Measurements from ENCODE around the gene UNC45A.

UNC45A gene

GRCh38 chr15:90936823-90937222, 1.7 kb downstream of the UNC45A start:
- Histone ChIP-seq H3K4me3 (ENCODE audit: low read depth, low read length) (no peak overlapping the region), H3K27me3 (ENCODE audit: control insufficient read depth, insufficient read depth, low read length) (peaks cover 8% of the 10 kb centered on the region), H3K36me3 (ENCODE audit: control insufficient read depth, insufficient read depth, low read length) (peaks cover 41% of the 10 kb centered on the region), H3K27ac (ENCODE audit: low read depth, low read length) (no peak overlapping the region), H3K4me1 (ENCODE audit: control insufficient read depth, insufficient read depth, low read length) (peaks cover 17% of the 10 kb centered on the region), H3K9ac (ENCODE audit: low read length) (no peak overlapping the region), H3K9me3 (ENCODE audit: control insufficient read depth, insufficient read depth, low read depth, low read length) (no peaks in the 10 kb centered on the region)

- H3K9me3 ChIP-seq (ENCODE audit: control insufficient read depth, insufficient read depth, low read depth, low read length), result no peaks in the 10 kb centered on the region
- H3K27me3 ChIP-seq (ENCODE audit: control insufficient read depth, insufficient read depth, low read length), result peaks cover 4% of the 10 kb centered on the region
- peaks cover 56% of the 10 kb centered on the region for H3K36me3 ChIP-seq (ENCODE audit: control insufficient read depth, insufficient read depth, low read length)
- H3K9ac ChIP-seq (ENCODE audit: low read length), result no peak overlapping the region
- no peak overlapping the region for H3K27ac ChIP-seq (ENCODE audit: low read depth, low read length)
- no peak overlapping the region for H3K4me3 ChIP-seq (ENCODE audit: low read depth, low read length)
- H3K4me1 ChIP-seq (ENCODE audit: control insufficient read depth, insufficient read depth, low read length), result peaks cover 14% of the 10 kb centered on the region
These were observed 3.2 kb downstream of the UNC45A start for GRCh38 chr15:90938261-90938660.

GRCh38 chr15:90939756-90940155, 4.7 kb downstream of the UNC45A start:
- Histone ChIP-seq H3K9me3 (ENCODE audit: control insufficient read depth, insufficient read depth, low read depth, low read length) (no peaks in the 10 kb centered on the region), H3K27ac (ENCODE audit: low read depth, low read length) (no peak overlapping the region), H3K4me1 (ENCODE audit: control insufficient read depth, insufficient read depth, low read length) (peaks cover 10% of the 10 kb centered on the region), H3K27me3 (ENCODE audit: control insufficient read depth, insufficient read depth, low read length) (no peaks in the 10 kb centered on the region), H3K4me3 (ENCODE audit: low read depth, low read length) (no peak overlapping the region), H3K36me3 (ENCODE audit: control insufficient read depth, insufficient read depth, low read length) (peaks cover 71% of the 10 kb centered on the region), H3K9ac (ENCODE audit: low read length) (no peak overlapping the region)

- peaks cover 76% of the 10 kb centered on the region for H3K36me3 ChIP-seq (ENCODE audit: control insufficient read depth, insufficient read depth, low read length)
These were observed 6.0 kb downstream of the UNC45A start for GRCh38 chr15:90941038-90941437.

GRCh38 chr15:90942354-90943120, 7.5 kb downstream of the UNC45A start:
- H3K4me1 ChIP-seq (ENCODE audit: control insufficient read depth, insufficient read depth, low read length), result no peaks in the 10 kb centered on the region
- no peaks in the 10 kb centered on the region for H3K27me3 ChIP-seq (ENCODE audit: control insufficient read depth, insufficient read depth, low read length)
- no peak overlapping the region for H3K9ac ChIP-seq (ENCODE audit: low read length)
- peaks cover 79% of the 10 kb centered on the region for H3K36me3 ChIP-seq (ENCODE audit: control insufficient read depth, insufficient read depth, low read length)
- no peak overlapping the region for H3K27ac ChIP-seq (ENCODE audit: low read depth, low read length)
- H3K9me3 ChIP-seq (ENCODE audit: control insufficient read depth, insufficient read depth, low read depth, low read length), result no peaks in the 10 kb centered on the region
- H3K4me3 ChIP-seq (ENCODE audit: low read depth, low read length), result no peak overlapping the region

More at GRCh38 chr15:90941038-90941437, 6.0 kb downstream of the UNC45A start:
- peaks cover 5% of the 10 kb centered on the region for H3K4me1 ChIP-seq (ENCODE audit: control insufficient read depth, insufficient read depth, low read length)
- no peak overlapping the region for H3K27ac ChIP-seq (ENCODE audit: low read depth, low read length)
- H3K9ac ChIP-seq (ENCODE audit: low read length), result no peak overlapping the region
- H3K4me3 ChIP-seq (ENCODE audit: low read depth, low read length), result no peak overlapping the region
- no peaks in the 10 kb centered on the region for H3K9me3 ChIP-seq (ENCODE audit: control insufficient read depth, insufficient read depth, low read depth, low read length)
- no peaks in the 10 kb centered on the region for H3K27me3 ChIP-seq (ENCODE audit: control insufficient read depth, insufficient read depth, low read length)

GRCh38 chr15:90945091-90945490, 10.0 kb downstream of the UNC45A start:
- peaks cover 88% of the 10 kb centered on the region for H3K36me3 ChIP-seq (ENCODE audit: control insufficient read depth, insufficient read depth, low read length)
- H3K27ac ChIP-seq (ENCODE audit: low read depth, low read length), result no peak overlapping the region
- H3K9me3 ChIP-seq (ENCODE audit: control insufficient read depth, insufficient read depth, low read depth, low read length), result no peaks in the 10 kb centered on the region
- no peaks in the 10 kb centered on the region for H3K27me3 ChIP-seq (ENCODE audit: control insufficient read depth, insufficient read depth, low read length)
- H3K4me3 ChIP-seq (ENCODE audit: low read depth, low read length), result no peak overlapping the region
- no peak overlapping the region for H3K9ac ChIP-seq (ENCODE audit: low read length)
- no peaks in the 10 kb centered on the region for H3K4me1 ChIP-seq (ENCODE audit: control insufficient read depth, insufficient read depth, low read length)

GRCh38 chr15:90946538-90946937, 11.5 kb downstream of the UNC45A start:
- H3K4me1 ChIP-seq (ENCODE audit: control insufficient read depth, insufficient read depth, low read length), result no peaks in the 10 kb centered on the region
- H3K4me3 ChIP-seq (ENCODE audit: low read depth, low read length), result no peak overlapping the region
- peaks cover 88% of the 10 kb centered on the region for H3K36me3 ChIP-seq (ENCODE audit: control insufficient read depth, insufficient read depth, low read length)
- H3K27ac ChIP-seq (ENCODE audit: low read depth, low read length), result no peak overlapping the region
- no peaks in the 10 kb centered on the region for H3K27me3 ChIP-seq (ENCODE audit: control insufficient read depth, insufficient read depth, low read length)
- no peaks in the 10 kb centered on the region for H3K9me3 ChIP-seq (ENCODE audit: control insufficient read depth, insufficient read depth, low read depth, low read length)
- H3K9ac ChIP-seq (ENCODE audit: low read length), result no peak overlapping the region

GRCh38 chr15:90946941-90947576, 12.0 kb downstream of the UNC45A start:
- Histone ChIP-seq H3K27ac (ENCODE audit: low read depth, low read length) (no peak overlapping the region), H3K36me3 (ENCODE audit: control insufficient read depth, insufficient read depth, low read length) (peaks cover 90% of the 10 kb centered on the region), H3K9me3 (ENCODE audit: control insufficient read depth, insufficient read depth, low read depth, low read length) (no peaks in the 10 kb centered on the region), H3K27me3 (ENCODE audit: control insufficient read depth, insufficient read depth, low read length) (no peaks in the 10 kb centered on the region), H3K9ac (ENCODE audit: low read length) (no peak overlapping the region), H3K4me3 (ENCODE audit: low read depth, low read length) (no peak overlapping the region), H3K4me1 (ENCODE audit: control insufficient read depth, insufficient read depth, low read length) (no peaks in the 10 kb centered on the region)

GRCh38 chr15:90947577-90948357, 12.7 kb downstream of the UNC45A start:
- H3K9ac ChIP-seq (ENCODE audit: low read length), result no peak overlapping the region
- peaks cover 87% of the 10 kb centered on the region for H3K36me3 ChIP-seq (ENCODE audit: control insufficient read depth, insufficient read depth, low read length)
- H3K4me3 ChIP-seq (ENCODE audit: low read depth, low read length), result no peak overlapping the region
- H3K4me1 ChIP-seq (ENCODE audit: control insufficient read depth, insufficient read depth, low read length), result no peaks in the 10 kb centered on the region
- H3K27ac ChIP-seq (ENCODE audit: low read depth, low read length), result no peak overlapping the region
- no peaks in the 10 kb centered on the region for H3K9me3 ChIP-seq (ENCODE audit: control insufficient read depth, insufficient read depth, low read depth, low read length)
- no peaks in the 10 kb centered on the region for H3K27me3 ChIP-seq (ENCODE audit: control insufficient read depth, insufficient read depth, low read length)

GRCh38 chr15:90948506-90948905, 13.4 kb downstream of the UNC45A start:
- H3K4me3 ChIP-seq (ENCODE audit: low read depth, low read length), result no peak overlapping the region
- no peak overlapping the region for H3K27ac ChIP-seq (ENCODE audit: low read depth, low read length)
- no peaks in the 10 kb centered on the region for H3K27me3 ChIP-seq (ENCODE audit: control insufficient read depth, insufficient read depth, low read length)
- H3K9ac ChIP-seq (ENCODE audit: low read length), result no peak overlapping the region
- H3K9me3 ChIP-seq (ENCODE audit: control insufficient read depth, insufficient read depth, low read depth, low read length), result no peaks in the 10 kb centered on the region
- H3K36me3 ChIP-seq (ENCODE audit: control insufficient read depth, insufficient read depth, low read length), result peaks cover 87% of the 10 kb centered on the region
- H3K4me1 ChIP-seq (ENCODE audit: control insufficient read depth, insufficient read depth, low read length), result no peaks in the 10 kb centered on the region

Data from HUES6 (cell line).